ENCODE measurements around the gene AXDND1. TPM values are rescaled to one million over a fixed set of nuclear protein-coding genes. Genes with fewer than 3 reads are reported as not detected.

Gene AXDND1
- polyA plus RNA-seq, 1 donor from 2014 or later, result 1.1 TPM

GRCh38 chr1:179327679-179328078 lies 38.1 kb upstream of the AXDND1 start (continued):
- no peak for TF ChIP-seq SMC3 (conservative IDR thresholded peaks at IDR 0.05; ENCODE audit: poor library complexity)
- TF ChIP-seq RAD21 (conservative IDR thresholded peaks at IDR 0.05), result no peak

GRCh38 chr1:179329862-179330261 lies 35.9 kb upstream of the AXDND1 start:
- Histone ChIP-seq H3F3A (ENCODE audit: insufficient read depth, low read length, poor library complexity, severe bottlenecking) (no peaks in the 10 kb centered on the region), H3K9ac (ENCODE audit: low read length) (no peak overlapping the region), H3K9me2 (ENCODE audit: insufficient read depth, low read length) (no peaks in the 10 kb centered on the region), H4K20me1 (ENCODE audit: insufficient read depth) (no peaks in the 10 kb centered on the region), H3K9me3 (ENCODE audit: low read length) (no peaks in the 10 kb centered on the region), H2AFZ (ENCODE audit: low read depth, low read length) (no peak overlapping the region), H3K4me3 (ENCODE audit: low read length) (no peak overlapping the region), H3K36me3 (ENCODE audit: insufficient read depth, low read length) (no peaks in the 10 kb centered on the region), H3K79me2 (replicated peaks; ENCODE audit: insufficient read depth, low read length) (no peaks in the 10 kb centered on the region), H3K27ac (ENCODE audit: low read length) (no peak overlapping the region), H3K4me2 (ENCODE audit: low read length) (no peak overlapping the region), H3K27me3 (ENCODE audit: insufficient read depth, low read depth, low read length) (no peaks in the 10 kb centered on the region)
- TF ChIP-seq SMC3 (conservative IDR thresholded peaks at IDR 0.05; ENCODE audit: poor library complexity), result no peak
- no peak for TF ChIP-seq MXI1 (conservative IDR thresholded peaks at IDR 0.05; ENCODE audit: poor library complexity, severe bottlenecking)
- no peak for TF ChIP-seq TAF1 (IDR thresholded peaks at IDR 0.05; ENCODE audit: low read depth)
- TF ChIP-seq POLR2AphosphoS5 (IDR thresholded peaks at IDR 0.05), result no peak
- TF ChIP-seq CTCF (IDR thresholded peaks at IDR 0.05; ENCODE audit: poor library complexity, severe bottlenecking), result no peak
- TF ChIP-seq RAD21 (conservative IDR thresholded peaks at IDR 0.05), result no peak
- no peak for TF ChIP-seq EP300 (conservative IDR thresholded peaks at IDR 0.05; ENCODE audit: poor library complexity, severe bottlenecking)

- Histone ChIP-seq H3F3A (ENCODE audit: insufficient read depth, low read length, poor library complexity, severe bottlenecking) (no peaks in the 10 kb centered on the region), H4K20me1 (ENCODE audit: insufficient read depth) (no peaks in the 10 kb centered on the region), H3K9me3 (ENCODE audit: low read length) (no peaks in the 10 kb centered on the region), H3K27ac (ENCODE audit: low read length) (no peak overlapping the region), H3K27me3 (ENCODE audit: insufficient read depth, low read depth, low read length) (no peaks in the 10 kb centered on the region), H3K4me2 (ENCODE audit: low read length) (no peak overlapping the region), H2AFZ (ENCODE audit: low read depth, low read length) (no peak overlapping the region), H3K79me2 (replicated peaks; ENCODE audit: insufficient read depth, low read length) (no peaks in the 10 kb centered on the region), H3K4me3 (ENCODE audit: low read length) (no peak overlapping the region), H3K9me2 (ENCODE audit: insufficient read depth, low read length) (no peaks in the 10 kb centered on the region), H3K9ac (ENCODE audit: low read length) (no peak overlapping the region), H3K36me3 (ENCODE audit: insufficient read depth, low read length) (no peaks in the 10 kb centered on the region)
- TF ChIP-seq REST (IDR thresholded peaks at IDR 0.05; ENCODE audit: borderline replicate concordance) (no peak), RAD21 (conservative IDR thresholded peaks at IDR 0.05) (no peak), EP300 (conservative IDR thresholded peaks at IDR 0.05; ENCODE audit: poor library complexity, severe bottlenecking) (no peak), MXI1 (conservative IDR thresholded peaks at IDR 0.05; ENCODE audit: poor library complexity, severe bottlenecking) (no peak), TAF1 (IDR thresholded peaks at IDR 0.05; ENCODE audit: low read depth) (no peak), CTCF (IDR thresholded peaks at IDR 0.05; ENCODE audit: poor library complexity, severe bottlenecking) (no peak), SMC3 (conservative IDR thresholded peaks at IDR 0.05; ENCODE audit: poor library complexity) (no peak), POLR2AphosphoS5 (IDR thresholded peaks at IDR 0.05) (no peak)
Observed at GRCh38 chr1:179334440-179334839, 31.3 kb upstream of the AXDND1 start.

Measured in neural cell (in vitro differentiated cells).